ENCODE data around the gene NKAPL. TPM values are rescaled to one million over a fixed set of nuclear protein-coding genes. Genes with fewer than 3 reads are reported as not detected.
"Not testable (repeated sequence)": the region's sequence is repeated elsewhere in the genome, so short reads cannot be mapped to it uniquely, and the experiment has no call there.

Gene NKAPL
- total RNA-seq, 1 donor from 2014 or later, result 1.9 TPM

GRCh38 chr6:28296520-28297060 is 37.5 kb downstream of the NKAPL start:
- no peak for DNase-seq (ENCODE audit: low spot score)

- DNase-seq (ENCODE audit: low spot score), result no peak
Measured at GRCh38 chr6:28303570-28303969, 44.5 kb downstream of the NKAPL start.

GRCh38 chr6:28306363-28306762 is 47.3 kb downstream of the NKAPL start:
- not testable (repeated sequence) for DNase-seq (ENCODE audit: low spot score)

Other genes starting within 250 kb of the NKAPL start
- 0.96 TPM for gene ZNF165, start 178.7 kb upstream of the NKAPL start, total RNA-seq (ENCODE audit: insufficient read depth, low replicate concordance)
- gene ZSCAN16, start 134.7 kb upstream of the NKAPL start, total RNA-seq (ENCODE audit: insufficient read depth, low replicate concordance), result 2.4 TPM
- gene ZKSCAN8, start 117.4 kb upstream of the NKAPL start, total RNA-seq (ENCODE audit: insufficient read depth, low replicate concordance), result 19.5 TPM
- 23.4 TPM for gene ZSCAN9, start 34.0 kb upstream of the NKAPL start, total RNA-seq (ENCODE audit: insufficient read depth, low replicate concordance)
- 19.0 TPM for gene ZKSCAN4, start 7.0 kb upstream of the NKAPL start, total RNA-seq (ENCODE audit: insufficient read depth, low replicate concordance)
- gene ZSCAN26, start 7.8 kb downstream of the NKAPL start, total RNA-seq (ENCODE audit: insufficient read depth, low replicate concordance), result 17.3 TPM
- gene PGBD1, start 22.3 kb downstream of the NKAPL start, total RNA-seq (ENCODE audit: insufficient read depth, low replicate concordance), result 9.9 TPM
- gene ZSCAN31, start 76.9 kb downstream of the NKAPL start, total RNA-seq (ENCODE audit: insufficient read depth, low replicate concordance), result 10.6 TPM
- gene ZKSCAN3, start 90.7 kb downstream of the NKAPL start, total RNA-seq (ENCODE audit: insufficient read depth, low replicate concordance), result 5.5 TPM
- 8.7 TPM for gene ZSCAN12, start 140.4 kb downstream of the NKAPL start, total RNA-seq (ENCODE audit: insufficient read depth, low replicate concordance)
- 6.5 TPM for gene ZSCAN23, start 184.2 kb downstream of the NKAPL start, total RNA-seq (ENCODE audit: insufficient read depth, low replicate concordance)

Data from umbilical cord (tissue), 2 donors.